Fibroblast of the conjunctiva (primary cell): ENCODE measurements around the gene ABHD17B.
"Not testable (repeated sequence)": the region's sequence is repeated elsewhere in the genome, so short reads cannot be mapped to it uniquely, and the experiment has no call there.

Experiments used
- DNase-seq: peaks from one replicate; pipeline ENCODE4 v3.0.0-alpha.2; 2010; ENCODE audit warnings: low read depth

ABHD17B gene

GRCh38 chr9:71915495-71915894 is 4.5 kb upstream of the ABHD17B start:
- no peak for DNase-seq

GRCh38 chr9:71911908-71912335 is 929 bp upstream of the ABHD17B start:
- DNase-seq: peak; percentile 21

GRCh38 chr9:71910650-71911060 is 338 bp downstream of the ABHD17B start:
- no peak for DNase-seq

- DNase-seq: peak; percentile 5
Observed at GRCh38 chr9:71909887-71910649, 925 bp downstream of the ABHD17B start.

GRCh38 chr9:71908825-71909224 is 2.2 kb downstream of the ABHD17B start:
- no peak for DNase-seq

- no peak for DNase-seq
Observed at GRCh38 chr9:71904076-71904475, 6.9 kb downstream of the ABHD17B start.

- DNase-seq: no peak
Observed at GRCh38 chr9:71901695-71902597, 9.0 kb downstream of the ABHD17B start.

GRCh38 chr9:71898756-71899155 is 12.2 kb downstream of the ABHD17B start:
- not testable (repeated sequence) for DNase-seq

GRCh38 chr9:71897577-71897976 is 13.4 kb downstream of the ABHD17B start:
- no peak for DNase-seq

- DNase-seq: no peak
Observed at GRCh38 chr9:71896761-71897160, 14.2 kb downstream of the ABHD17B start.

GRCh38 chr9:71895955-71896354 is 15.0 kb downstream of the ABHD17B start:
- DNase-seq: no peak

GRCh38 chr9:71895117-71895516 is 15.9 kb downstream of the ABHD17B start:
- no peak for DNase-seq

GRCh38 chr9:71891557-71892189 is 19.3 kb downstream of the ABHD17B start:
- DNase-seq: no peak

GRCh38 chr9:71890042-71890679 is 20.8 kb downstream of the ABHD17B start:
- DNase-seq: no peak

- no peak for DNase-seq
Observed at GRCh38 chr9:71887362-71887761, 23.6 kb downstream of the ABHD17B start.

GRCh38 chr9:71886541-71886940 is 24.5 kb downstream of the ABHD17B start:
- DNase-seq: no peak

- no peak for DNase-seq
Observed at GRCh38 chr9:71886015-71886414, 25.0 kb downstream of the ABHD17B start.

- no peak for DNase-seq
Observed at GRCh38 chr9:71885467-71885866, 25.5 kb downstream of the ABHD17B start.

GRCh38 chr9:71884005-71884404 is 27.0 kb downstream of the ABHD17B start:
- DNase-seq: no peak

- DNase-seq: no peak
Observed at GRCh38 chr9:71879644-71880174, 31.3 kb downstream of the ABHD17B start.

- DNase-seq: no peak
Observed at GRCh38 chr9:71878327-71879274, 32.4 kb downstream of the ABHD17B start.
